ENCODE measurements around the gene KRT25. TPM values are rescaled to one million over a fixed set of nuclear protein-coding genes. Genes with fewer than 3 reads are reported as not detected.

KRT25 gene
- total RNA-seq, 4 donors from 2014 or later, result not detected

DNA sequence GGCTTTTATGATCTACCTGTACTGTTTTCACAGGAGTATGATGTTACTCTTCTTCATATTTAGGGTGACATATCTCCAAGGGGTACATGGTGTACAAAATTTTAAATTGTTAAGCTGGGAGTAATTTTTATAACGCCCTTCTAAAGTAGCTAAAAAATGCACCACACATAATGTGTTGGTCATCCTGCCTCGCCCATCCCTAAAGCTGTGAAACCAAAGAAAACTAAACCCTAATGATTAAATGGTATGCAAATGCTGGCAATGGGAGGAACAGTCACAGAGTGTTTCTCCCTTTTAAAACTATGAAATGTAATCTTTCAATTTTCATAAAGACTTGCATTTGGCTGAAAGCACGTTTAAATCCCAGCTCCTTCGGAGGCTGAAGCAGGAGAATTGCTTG lies 49.5 kb downstream of the KRT25 start:
- Histone ChIP-seq H3K9me3 (no peaks in the 10 kb centered on the region), H3K27me3 (peaks cover 0 to 6% (median 3%) of the 10 kb centered on the region in 3 donors), H3K4me3 (no peak overlapping the region), H3K27ac (no peak overlapping the region), H3K36me3 (no peaks in the 10 kb centered on the region), H3K4me1 (no peaks in the 10 kb centered on the region)
- ATAC-seq (no peak), DNase-seq (no peak)
- in situ Hi-C loops (cut with MboI; ENCODE audit: low sequenced_read_pairs in 4 of 4) (no loop called here), intact Hi-C loops (cut with DNase I; ENCODE audit: low total_unique reads) (no loop called here)
- TF ChIP-seq POLR2A (IDR thresholded peaks at IDR 0.05), result no peak
- TF ChIP-seq, protein P1, sequence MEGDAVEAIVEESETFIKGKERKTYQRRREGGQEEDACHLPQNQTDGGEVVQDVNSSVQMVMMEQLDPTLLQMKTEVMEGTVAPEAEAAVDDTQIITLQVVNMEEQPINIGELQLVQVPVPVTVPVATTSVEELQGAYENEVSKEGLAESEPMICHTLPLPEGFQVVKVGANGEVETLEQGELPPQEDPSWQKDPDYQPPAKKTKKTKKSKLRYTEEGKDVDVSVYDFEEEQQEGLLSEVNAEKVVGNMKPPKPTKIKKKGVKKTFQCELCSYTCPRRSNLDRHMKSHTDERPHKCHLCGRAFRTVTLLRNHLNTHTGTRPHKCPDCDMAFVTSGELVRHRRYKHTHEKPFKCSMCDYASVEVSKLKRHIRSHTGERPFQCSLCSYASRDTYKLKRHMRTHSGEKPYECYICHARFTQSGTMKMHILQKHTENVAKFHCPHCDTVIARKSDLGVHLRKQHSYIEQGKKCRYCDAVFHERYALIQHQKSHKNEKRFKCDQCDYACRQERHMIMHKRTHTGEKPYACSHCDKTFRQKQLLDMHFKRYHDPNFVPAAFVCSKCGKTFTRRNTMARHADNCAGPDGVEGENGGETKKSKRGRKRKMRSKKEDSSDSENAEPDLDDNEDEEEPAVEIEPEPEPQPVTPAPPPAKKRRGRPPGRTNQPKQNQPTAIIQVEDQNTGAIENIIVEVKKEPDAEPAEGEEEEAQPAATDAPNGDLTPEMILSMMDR (IDR thresholded peaks at IDR 0.05 in 4 of 5, conservative IDR thresholded peaks at IDR 0.05 in 1 of 5), result no peak

DNA sequence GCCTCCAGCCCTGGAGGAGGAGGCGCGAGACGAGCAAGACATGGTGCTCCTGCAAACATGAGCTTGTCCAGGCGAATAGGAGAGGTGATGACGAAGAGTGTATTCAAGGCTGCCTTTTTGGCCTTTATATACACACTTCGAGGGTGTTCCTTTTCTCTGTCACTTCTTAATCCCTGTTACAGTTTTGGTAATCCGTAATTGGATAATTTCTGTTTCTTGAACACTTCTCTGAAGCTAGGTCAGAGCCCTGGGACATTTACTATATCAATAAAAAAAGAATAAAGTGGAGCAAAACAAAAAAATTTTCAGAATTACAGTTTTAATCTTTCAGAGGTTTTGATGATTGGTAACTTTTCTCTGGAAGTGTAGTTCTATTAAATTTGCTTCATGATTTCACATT lies 51.5 kb downstream of the KRT25 start, which contains the start of gene KRT24:
Gene KRT24 (minus strand): TSS at position 101 of the 400 bp plus-strand sequence. CDS start 59 bp downstream, at position 42.
- H3K27ac ChIP-seq, result no peak within 1 kb of the TSS
- DNase-seq, result no peak
- peaks cover 0 to 6% (median 3%) of the 10 kb centered on the region in 3 donors for H3K27me3 ChIP-seq
- no peaks in the 10 kb centered on the region for H3K36me3 ChIP-seq
- H3K4me3 ChIP-seq, result no peak within 1 kb of the TSS
- intact Hi-C loops (cut with DNase I; ENCODE audit: low total_unique reads) (no loop called here), in situ Hi-C loops (cut with MboI; ENCODE audit: low sequenced_read_pairs in 4 of 4) (no loop called here)
- no peak for ATAC-seq
- TF ChIP-seq, protein P1 (IDR thresholded peaks at IDR 0.05 in 4 of 5, conservative IDR thresholded peaks at IDR 0.05 in 1 of 5), result no peak
- no peak for TF ChIP-seq POLR2A (IDR thresholded peaks at IDR 0.05)
- no peaks in the 10 kb centered on the region for H3K9me3 ChIP-seq
- no peaks in the 10 kb centered on the region for H3K4me1 ChIP-seq

DNA sequence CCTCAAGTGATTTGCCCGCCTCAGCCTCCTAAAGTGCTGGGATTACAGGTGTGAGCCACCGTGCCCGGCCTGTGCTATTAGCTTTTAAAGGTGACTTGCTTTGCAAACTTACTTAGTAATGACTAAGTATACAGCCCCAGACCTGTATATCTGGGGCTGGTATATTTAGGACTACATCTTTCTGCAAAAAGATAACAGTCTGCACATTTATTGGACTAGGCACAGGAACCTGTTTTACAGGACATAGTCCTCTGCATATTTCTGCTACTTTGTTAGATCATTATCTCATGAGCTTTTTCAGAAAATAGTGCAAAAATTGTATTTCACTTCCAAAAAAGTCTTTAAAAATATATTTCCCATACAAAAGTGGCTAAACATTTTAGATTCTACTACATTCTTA lies 52.9 kb downstream of the KRT25 start:
- H3K27me3 ChIP-seq, result peaks cover 0 to 10% (median 3%) of the 10 kb centered on the region in 3 donors
- DNase-seq (no peak), ATAC-seq (no peak)
- intact Hi-C loops (cut with DNase I; ENCODE audit: low total_unique reads), result no loop called here
- TF ChIP-seq POLR2A (IDR thresholded peaks at IDR 0.05), result no peak
- TF ChIP-seq, protein P1 (IDR thresholded peaks at IDR 0.05 in 4 of 5, conservative IDR thresholded peaks at IDR 0.05 in 1 of 5), result no peak
- no peak overlapping the region for H3K4me3 ChIP-seq
- no peaks in the 10 kb centered on the region for H3K4me1 ChIP-seq
- H3K36me3 ChIP-seq, result no peaks in the 10 kb centered on the region
- in situ Hi-C loops (cut with MboI; ENCODE audit: low sequenced_read_pairs in 4 of 4), result no loop called here
- no peak overlapping the region for H3K27ac ChIP-seq
- no peaks in the 10 kb centered on the region for H3K9me3 ChIP-seq

DNA sequence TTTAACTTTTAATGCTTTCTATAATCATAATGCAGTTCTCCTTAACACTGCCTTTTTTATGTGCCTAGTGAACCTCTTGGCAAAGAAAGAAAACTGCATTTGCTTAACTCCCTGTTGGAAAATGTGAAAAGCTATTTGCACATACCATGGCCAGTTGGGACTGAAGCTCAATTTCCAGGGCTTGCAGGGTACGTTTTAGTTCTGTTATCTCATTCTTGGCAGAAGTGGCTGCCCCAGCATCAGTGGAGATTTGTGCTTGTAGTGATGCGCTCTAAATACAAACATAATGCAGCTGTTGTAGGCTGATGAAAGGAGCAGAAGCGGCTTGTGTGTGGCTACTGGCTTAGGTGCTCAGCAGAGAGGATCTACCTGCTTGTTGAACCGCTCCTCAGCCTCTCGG lies 55.3 kb downstream of the KRT25 start:
- Histone ChIP-seq H3K4me3 (no peak overlapping the region), H3K4me1 (no peaks in the 10 kb centered on the region), H3K36me3 (no peaks in the 10 kb centered on the region), H3K27ac (no peak overlapping the region), H3K9me3 (no peaks in the 10 kb centered on the region), H3K27me3 (peaks cover 0 to 5% (median 0%) of the 10 kb centered on the region in 3 donors)
- no peak for DNase-seq
- intact Hi-C loops (cut with DNase I; ENCODE audit: low total_unique reads) (no loop called here), in situ Hi-C loops (cut with MboI; ENCODE audit: low sequenced_read_pairs in 4 of 4) (no loop called here)
- ATAC-seq, result no peak
- no peak for TF ChIP-seq POLR2A (IDR thresholded peaks at IDR 0.05)
- TF ChIP-seq, protein P1 (IDR thresholded peaks at IDR 0.05 in 4 of 5, conservative IDR thresholded peaks at IDR 0.05 in 1 of 5), result no peak

DNA sequence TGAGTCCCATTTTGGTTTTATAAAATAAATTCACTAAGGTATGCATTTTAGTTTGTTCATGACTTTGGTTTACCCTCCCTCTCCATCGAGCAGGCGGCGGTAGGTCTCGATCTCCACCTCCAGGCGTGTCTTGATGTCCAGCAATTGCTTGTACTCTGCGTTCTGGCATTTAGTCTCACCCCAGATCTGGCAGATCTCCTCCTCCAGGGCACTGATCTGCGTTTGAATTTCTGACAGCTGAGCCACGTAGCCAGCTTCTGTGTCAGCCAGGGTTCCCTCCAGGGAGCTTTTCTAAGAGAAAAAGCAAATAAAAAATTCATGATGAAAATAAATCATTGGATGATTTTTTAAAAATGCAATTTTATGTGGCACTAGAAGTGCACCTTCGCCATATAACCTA lies 55.8 kb downstream of the KRT25 start:
- ATAC-seq, result no peak
- peaks cover 0 to 5% (median 0%) of the 10 kb centered on the region in 3 donors for H3K27me3 ChIP-seq
- no peak for TF ChIP-seq POLR2A (IDR thresholded peaks at IDR 0.05)
- TF ChIP-seq, protein P1 (IDR thresholded peaks at IDR 0.05 in 4 of 5, conservative IDR thresholded peaks at IDR 0.05 in 1 of 5), result no peak

More for the DNA sequence above, 55.8 kb downstream of the KRT25 start:
- Histone ChIP-seq H3K4me3 (no peak overlapping the region), H3K9me3 (no peaks in the 10 kb centered on the region), H3K27ac (no peak overlapping the region), H3K4me1 (no peaks in the 10 kb centered on the region), H3K36me3 (no peaks in the 10 kb centered on the region)
- no peak for DNase-seq
- intact Hi-C loops (cut with DNase I; ENCODE audit: low total_unique reads), result no loop called here
- in situ Hi-C loops (cut with MboI; ENCODE audit: low sequenced_read_pairs in 4 of 4), result no loop called here

Measured in gastrocnemius medialis (tissue), 4 donors.